CD4-positive, alpha-beta T cell treated with Interleukin-21 for 1 hour (primary cell): ENCODE results near the gene GORASP1.
A peak's percentile ranks its signal among the peaks of the same experiment; 100 is the strongest.

Experiments used
- DNase-seq: peaks from one replicate; pipeline ENCODE4 v3.0.0-alpha.2; 2020

GORASP1 gene

GRCh38 chr3:39124876-39125840, 17.7 kb upstream of the GORASP1 start:
- no peak for DNase-seq

- no peak for DNase-seq
Measured at GRCh38 chr3:39122813-39123212, 15.4 kb upstream of the GORASP1 start.

- DNase-seq = no peak
Measured at GRCh38 chr3:39121621-39122020, 14.2 kb upstream of the GORASP1 start.

- DNase-seq = no peak
Measured at GRCh38 chr3:39118931-39119660, 11.7 kb upstream of the GORASP1 start.

GRCh38 chr3:39118079-39118478, 10.7 kb upstream of the GORASP1 start:
- DNase-seq = no peak

- no peak for DNase-seq
Measured at GRCh38 chr3:39115870-39116269, 8.4 kb upstream of the GORASP1 start.

- DNase-seq = no peak
Measured at GRCh38 chr3:39114456-39114855, 7.0 kb upstream of the GORASP1 start.

GRCh38 chr3:39113291-39113690, 5.9 kb upstream of the GORASP1 start:
- DNase-seq = no peak

GRCh38 chr3:39112535-39112934, 5.1 kb upstream of the GORASP1 start:
- DNase-seq = no peak

GRCh38 chr3:39112113-39112512, 4.7 kb upstream of the GORASP1 start:
- DNase-seq = no peak

GRCh38 chr3:39110041-39110639, 2.7 kb upstream of the GORASP1 start:
- no peak for DNase-seq

- DNase-seq = no peak
Measured at GRCh38 chr3:39109086-39109485, 1.7 kb upstream of the GORASP1 start.

- peak; percentile 55 for DNase-seq
Measured at GRCh38 chr3:39108200-39108710, 828 bp upstream of the GORASP1 start.

- DNase-seq = peak; percentile 14
Measured at GRCh38 chr3:39106851-39107387, 508 bp downstream of the GORASP1 start.

- DNase-seq = no peak
Measured at GRCh38 chr3:39106281-39106811, 1.1 kb downstream of the GORASP1 start.

GRCh38 chr3:39105687-39106063, 1.8 kb downstream of the GORASP1 start:
- DNase-seq = no peak

- no peak for DNase-seq
Measured at GRCh38 chr3:39104961-39105686, 2.3 kb downstream of the GORASP1 start.

GRCh38 chr3:39103791-39104552, 3.5 kb downstream of the GORASP1 start:
- DNase-seq = no peak

GRCh38 chr3:39103324-39103693, 4.1 kb downstream of the GORASP1 start:
- no peak for DNase-seq

GRCh38 chr3:39102504-39103323, 4.7 kb downstream of the GORASP1 start:
- no peak for DNase-seq
